Measurements from ENCODE around the gene ENOX2. TPM values are rescaled to one million over a fixed set of nuclear protein-coding genes. Genes with fewer than 3 reads are reported as not detected.

The ENOX2 gene
- total and polyA plus RNA-seq, 5 experiments from 2014 or later: 13.1 to 17.4 (median 15.1) TPM

DNA sequence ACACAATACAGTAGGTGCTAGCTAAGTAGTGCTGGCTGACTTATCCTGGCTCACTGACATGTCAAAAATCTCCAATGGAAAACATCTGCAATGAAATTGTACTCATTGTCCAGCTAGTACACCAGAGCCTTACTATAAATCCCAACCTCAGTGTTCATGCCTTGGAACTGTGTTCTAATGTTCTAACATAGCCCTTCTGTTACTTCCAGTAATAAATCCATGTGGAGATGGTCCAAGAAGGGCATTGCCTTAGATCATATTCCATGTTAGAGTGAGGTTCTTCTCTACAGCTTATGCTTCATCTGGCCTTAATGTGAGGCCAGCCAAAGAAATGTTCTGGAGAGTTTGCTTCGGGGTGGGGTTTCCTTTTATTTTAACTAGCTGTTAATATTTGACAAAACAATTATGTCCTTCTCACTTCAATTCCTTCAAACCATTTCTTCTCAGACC, 25.1 kb downstream of the ENOX2 start:
- ATAC-seq (no peak), DNase-seq (no peak)
- H3K27me3 Mint-ChIP-seq: no peaks in the 10 kb centered on the region
- peaks cover 15 to 20% (median 19%) of the 10 kb centered on the region in 4 donors for H3K4me1 Mint-ChIP-seq
- H3K36me3 Mint-ChIP-seq: peaks cover 0 to 6% (median 0%) of the 10 kb centered on the region in 3 donors
- H3K27ac Mint-ChIP-seq: no peak overlapping the region
- POLR2A ChIA-PET: no interaction called here
- peaks cover 0 to 21% (median 0%) of the 10 kb centered on the region in 9 donors for H3K9me3 Mint-ChIP-seq
- no peak overlapping the region for H3K4me3 Mint-ChIP-seq

GRCh38 chrX:130876226-130876625, 26.8 kb downstream of the ENOX2 start:
- ATAC-seq (no peak), DNase-seq (no peak)
- peaks cover 0 to 21% (median 0%) of the 10 kb centered on the region in 9 donors for H3K9me3 Mint-ChIP-seq
- no peak overlapping the region for H3K27ac Mint-ChIP-seq
- H3K27me3 Mint-ChIP-seq: no peaks in the 10 kb centered on the region
- H3K4me1 Mint-ChIP-seq: peaks cover 12 to 20% (median 16%) of the 10 kb centered on the region in 4 donors
- POLR2A ChIA-PET: no interaction called here
- no peak overlapping the region for H3K4me3 Mint-ChIP-seq
- H3K36me3 Mint-ChIP-seq: peaks cover 0 to 6% (median 0%) of the 10 kb centered on the region in 3 donors

DNA sequence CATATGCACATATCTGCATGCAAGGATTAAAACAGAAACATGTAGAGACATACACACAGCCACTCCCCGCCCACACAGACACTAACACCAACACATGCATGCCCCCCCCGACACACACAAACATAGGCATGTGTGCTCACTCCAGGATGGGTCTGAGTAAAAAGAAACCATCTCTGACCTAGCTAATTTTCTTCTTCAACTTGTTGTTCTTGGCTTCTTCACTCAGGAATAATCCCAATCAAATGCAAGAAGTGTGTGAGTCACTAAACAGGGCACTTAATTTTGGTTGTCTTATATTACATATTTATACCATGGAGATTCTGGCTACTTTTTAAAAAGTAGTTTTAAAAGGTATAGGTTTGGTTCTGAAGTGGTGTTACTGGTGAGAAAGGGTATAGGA, 28.3 kb downstream of the ENOX2 start:
- Mint-ChIP-seq H3K4me1 (peaks cover 13 to 22% (median 19%) of the 10 kb centered on the region in 4 donors), H3K4me3 (no peak overlapping the region), H3K9me3 (peaks cover 0 to 21% (median 0%) of the 10 kb centered on the region in 9 donors), H3K27ac (no peak overlapping the region), H3K36me3 (peaks cover 0 to 6% (median 0%) of the 10 kb centered on the region in 3 donors), H3K27me3 (no peaks in the 10 kb centered on the region)
- ATAC-seq: no peak
- DNase-seq: no peak
- POLR2A ChIA-PET: no interaction called here

DNA sequence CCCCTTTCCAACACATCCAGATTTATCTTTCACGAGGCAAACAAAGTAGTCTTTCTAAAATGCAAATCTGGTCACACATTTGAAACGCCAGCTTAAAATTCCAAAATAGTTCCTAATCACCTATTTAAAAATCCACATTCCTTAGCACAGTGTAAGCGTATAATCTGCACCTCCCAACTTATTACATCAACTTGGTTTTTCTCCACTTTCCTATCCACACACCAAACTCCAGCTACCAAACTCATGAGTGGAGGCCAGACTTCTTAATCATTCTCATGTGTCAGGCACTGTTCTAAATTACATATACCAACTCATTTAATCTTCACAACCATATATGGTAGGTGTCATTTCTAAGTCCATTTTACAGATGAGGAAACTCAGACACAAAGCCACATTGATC, 33.8 kb downstream of the ENOX2 start:
- no peak for DNase-seq
- POLR2A ChIA-PET: no interaction called here
- peaks cover 0 to 4% (median 2%) of the 10 kb centered on the region in 3 donors for H3K36me3 Mint-ChIP-seq
- H3K27ac Mint-ChIP-seq: peak overlapping the region in 1 of 10 donors; percentile 13
- H3K4me3 Mint-ChIP-seq: no peak overlapping the region
- peaks cover 0 to 2% (median 0%) of the 10 kb centered on the region in 9 donors for H3K9me3 Mint-ChIP-seq
- no peaks in the 10 kb centered on the region for H3K27me3 Mint-ChIP-seq
- no peak for ATAC-seq
- peaks cover 4 to 23% (median 15%) of the 10 kb centered on the region in 4 donors for H3K4me1 Mint-ChIP-seq

- H3K9me3 Mint-ChIP-seq: no peaks in the 10 kb centered on the region
- POLR2A ChIA-PET: no interaction called here
- H3K36me3 Mint-ChIP-seq: peaks cover 0 to 9% (median 8%) of the 10 kb centered on the region in 3 donors
- ATAC-seq: no peak
- peaks cover 0 to 7% (median 4%) of the 10 kb centered on the region in 4 donors for H3K4me1 Mint-ChIP-seq
- no peak for DNase-seq
- H3K27me3 Mint-ChIP-seq: no peaks in the 10 kb centered on the region
- no peak overlapping the region for H3K27ac Mint-ChIP-seq
- no peak overlapping the region for H3K4me3 Mint-ChIP-seq
Observed at GRCh38 chrX:130861462-130861861, 41.5 kb downstream of the ENOX2 start.

- Mint-ChIP-seq H3K27me3 (no peaks in the 10 kb centered on the region), H3K4me3 (no peak overlapping the region), H3K27ac (no peak overlapping the region), H3K36me3 (peaks cover 0 to 24% (median 17%) of the 10 kb centered on the region in 3 donors), H3K9me3 (peaks cover 0 to 2% (median 0%) of the 10 kb centered on the region in 9 donors), H3K4me1 (peaks cover 0 to under 1% (median 0%) of the 10 kb centered on the region in 4 donors)
- DNase-seq: no peak
- POLR2A ChIA-PET: no interaction called here
- no peak for ATAC-seq
Observed at GRCh38 chrX:130857207-130857606, 45.8 kb downstream of the ENOX2 start.

DNA sequence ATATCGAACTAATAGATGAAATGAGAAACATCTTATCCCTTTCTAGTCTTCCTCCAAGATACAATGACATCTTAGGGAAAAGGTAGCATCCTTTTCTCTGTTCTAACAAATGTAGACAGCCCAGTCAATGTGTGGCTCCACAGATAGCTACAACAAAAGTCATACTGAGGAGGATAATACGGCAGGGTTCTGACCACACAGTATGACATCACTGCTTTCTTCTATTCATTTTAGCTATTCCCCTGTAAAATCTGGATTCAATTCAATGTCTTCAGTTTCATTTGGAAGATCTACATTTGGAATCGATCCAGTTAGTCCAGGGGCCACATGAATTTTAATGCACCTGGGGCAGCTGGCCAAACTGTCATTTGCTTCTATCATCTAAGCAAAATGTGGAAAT, 51.4 kb downstream of the ENOX2 start:
- H3K9me3 Mint-ChIP-seq: peaks cover 0 to 2% (median 0%) of the 10 kb centered on the region in 9 donors
- no peak for ATAC-seq
- no peak overlapping the region for H3K4me3 Mint-ChIP-seq
- H3K4me1 Mint-ChIP-seq: peaks cover 0 to 10% (median 6%) of the 10 kb centered on the region in 4 donors
- POLR2A ChIA-PET: no interaction called here
- H3K27me3 Mint-ChIP-seq: no peaks in the 10 kb centered on the region
- peaks cover 0 to 16% (median 8%) of the 10 kb centered on the region in 3 donors for H3K36me3 Mint-ChIP-seq
- no peak overlapping the region for H3K27ac Mint-ChIP-seq
- DNase-seq: no peak

DNA sequence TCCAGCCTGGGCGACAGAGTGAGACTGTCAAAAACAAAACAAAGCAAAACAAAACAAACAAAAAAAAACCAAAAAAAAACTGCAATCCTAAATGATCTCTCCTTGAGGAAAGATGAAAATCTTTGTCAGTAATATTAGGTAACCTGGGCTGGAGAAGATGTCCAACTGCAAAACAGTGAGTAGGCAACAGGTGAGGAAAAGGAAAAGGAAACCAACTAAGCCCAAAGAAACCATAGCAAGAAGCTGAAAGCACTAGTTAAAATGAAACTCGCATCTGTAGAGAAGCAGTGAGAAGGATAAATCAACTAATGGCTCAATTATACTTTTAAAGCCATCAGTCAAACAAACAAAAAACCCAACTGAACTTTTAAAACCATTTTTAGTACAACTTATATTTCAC, 54.2 kb downstream of the ENOX2 start:
- peaks cover 0 to 2% (median 0%) of the 10 kb centered on the region in 3 donors for H3K36me3 Mint-ChIP-seq
- DNase-seq: no peak
- POLR2A ChIA-PET: no interaction called here

DNA sequence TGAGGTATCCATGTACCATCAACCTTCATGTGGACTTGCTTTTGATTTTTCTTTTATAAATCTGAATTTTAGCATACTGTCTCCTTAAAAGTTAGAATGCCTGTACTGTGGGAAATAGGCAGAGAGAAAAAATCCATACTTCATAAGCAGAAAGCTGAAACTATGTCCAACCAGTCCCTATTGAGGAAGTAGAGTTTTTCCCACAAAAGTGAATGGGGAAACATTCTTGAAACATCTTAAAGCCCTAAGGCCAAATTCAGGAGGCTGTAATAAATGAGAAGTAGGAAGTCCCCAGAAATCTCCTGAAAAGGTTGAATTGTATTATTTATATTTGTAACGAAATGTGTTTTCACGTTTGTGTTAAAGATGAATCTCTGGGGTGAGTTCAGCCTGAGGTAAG, 56.3 kb downstream of the ENOX2 start:
- POLR2A ChIA-PET: no interaction called here

More for the DNA sequence above, 54.2 kb downstream of the ENOX2 start:
- H3K27ac Mint-ChIP-seq: no peak overlapping the region
- H3K27me3 Mint-ChIP-seq: no peaks in the 10 kb centered on the region
- ATAC-seq: no peak
- no peaks in the 10 kb centered on the region for H3K9me3 Mint-ChIP-seq
- H3K4me3 Mint-ChIP-seq: no peak overlapping the region
- peaks cover 0 to 10% (median 6%) of the 10 kb centered on the region in 4 donors for H3K4me1 Mint-ChIP-seq

GRCh38 chrX:130841776-130842175, 61.2 kb downstream of the ENOX2 start:
- ATAC-seq: no peak
- POLR2A ChIA-PET: no interaction called here
- Mint-ChIP-seq H3K36me3 (peaks cover 0 to 2% (median 0%) of the 10 kb centered on the region in 3 donors), H3K4me3 (no peak overlapping the region), H3K9me3 (no peaks in the 10 kb centered on the region), H3K27me3 (no peaks in the 10 kb centered on the region), H3K4me1 (peaks cover 1 to 11% (median 6%) of the 10 kb centered on the region in 4 donors), H3K27ac (no peak overlapping the region)
- DNase-seq: no peak

More for the DNA sequence above, 56.3 kb downstream of the ENOX2 start:
- DNase-seq: no peak
- H3K27me3 Mint-ChIP-seq: no peaks in the 10 kb centered on the region
- peaks cover 0 to 2% (median 0%) of the 10 kb centered on the region in 3 donors for H3K36me3 Mint-ChIP-seq
- H3K9me3 Mint-ChIP-seq: no peaks in the 10 kb centered on the region
- no peak overlapping the region for H3K27ac Mint-ChIP-seq
- no peak overlapping the region for H3K4me3 Mint-ChIP-seq
- H3K4me1 Mint-ChIP-seq: peaks cover 8 to 12% (median 10%) of the 10 kb centered on the region in 4 donors
- no peak for ATAC-seq

GRCh38 chrX:130840345-130840744, 62.7 kb downstream of the ENOX2 start:
- Mint-ChIP-seq H3K27me3 (no peaks in the 10 kb centered on the region), H3K9me3 (no peaks in the 10 kb centered on the region), H3K36me3 (no peaks in the 10 kb centered on the region), H3K4me3 (no peak overlapping the region), H3K4me1 (peaks cover 2 to 12% (median 10%) of the 10 kb centered on the region in 4 donors), H3K27ac (no peak overlapping the region)
- DNase-seq (no peak), ATAC-seq (no peak)
- POLR2A ChIA-PET: no interaction called here

GRCh38 chrX:130836447-130836846, 66.6 kb downstream of the ENOX2 start:
- POLR2A ChIA-PET: no interaction called here
- H3K36me3 Mint-ChIP-seq: no peaks in the 10 kb centered on the region
- H3K4me3 Mint-ChIP-seq: no peak overlapping the region
- no peak for ATAC-seq
- no peaks in the 10 kb centered on the region for H3K27me3 Mint-ChIP-seq
- no peaks in the 10 kb centered on the region for H3K9me3 Mint-ChIP-seq
- DNase-seq: no peak
- H3K27ac Mint-ChIP-seq: no peak overlapping the region
- peaks cover 0 to 40% (median 9%) of the 10 kb centered on the region in 4 donors for H3K4me1 Mint-ChIP-seq

DNA sequence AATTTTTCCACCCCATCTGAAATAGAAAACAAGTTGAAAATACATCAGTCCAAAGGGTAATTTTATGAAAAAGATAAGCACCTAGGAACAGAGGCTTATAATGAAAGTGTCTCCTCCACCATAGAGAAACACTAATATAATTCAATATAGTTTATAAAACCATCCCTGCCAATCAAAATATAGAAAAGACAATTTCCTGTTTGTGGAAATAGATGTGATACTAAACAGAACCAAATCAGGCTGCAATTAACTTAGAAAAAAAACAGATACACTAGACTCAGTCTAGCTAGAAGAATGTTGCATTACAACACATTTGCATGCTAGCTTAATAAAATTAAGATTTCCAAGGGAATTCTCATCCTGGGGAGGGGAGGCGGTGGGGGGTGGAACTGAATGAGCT, 68.2 kb downstream of the ENOX2 start:
- H3K27ac Mint-ChIP-seq: no peak overlapping the region
- DNase-seq (no peak), ATAC-seq (no peak)
- H3K4me1 Mint-ChIP-seq: peaks cover 6 to 48% (median 13%) of the 10 kb centered on the region in 4 donors
- no peak overlapping the region for H3K4me3 Mint-ChIP-seq
- H3K27me3 Mint-ChIP-seq: no peaks in the 10 kb centered on the region
- H3K9me3 Mint-ChIP-seq: no peaks in the 10 kb centered on the region
- H3K36me3 Mint-ChIP-seq: no peaks in the 10 kb centered on the region
- POLR2A ChIA-PET: no interaction called here

DNA sequence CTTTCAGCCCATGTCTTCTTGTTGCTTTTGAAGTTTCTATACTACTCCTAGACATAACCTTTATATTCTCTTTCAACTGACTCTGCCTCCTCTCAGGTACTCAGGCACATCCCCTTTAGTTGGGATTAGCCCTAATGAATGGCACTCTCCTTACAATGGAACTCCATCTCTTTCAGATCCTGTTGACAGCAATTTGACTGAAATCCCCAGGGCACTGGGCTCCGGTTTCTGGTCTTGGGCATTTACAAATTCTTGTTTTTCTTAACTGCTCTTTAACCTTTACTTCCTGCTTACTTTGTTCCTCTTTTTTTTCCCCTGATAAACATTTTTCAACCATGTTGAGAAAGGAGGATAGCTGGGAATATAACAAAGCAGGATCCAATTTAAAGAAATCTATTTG, 68.9 kb downstream of the ENOX2 start:
- Mint-ChIP-seq H3K36me3 (no peaks in the 10 kb centered on the region), H3K4me1 (peaks cover 6 to 48% (median 13%) of the 10 kb centered on the region in 4 donors), H3K4me3 (no peak overlapping the region), H3K27me3 (no peaks in the 10 kb centered on the region), H3K9me3 (no peaks in the 10 kb centered on the region), H3K27ac (no peak overlapping the region)
- POLR2A ChIA-PET: no interaction called here
- DNase-seq (no peak), ATAC-seq (no peak)

Measured in naive thymus-derived CD8-positive, alpha-beta T cell (primary cell).